Trophoblast cell (in vitro differentiated cells and primary cell): ENCODE results near the gene MRPL14.

Experiments used
- DNase-seq, 2 donors: peaks; one replicate each; pipeline ENCODE4 v3.0.0-alpha.2; 2016
- H2AFZ ChIP-seq: 2 replicates; pipeline ENCODE4 v1.6.1; 2013; ENCODE audit warnings: low read length, moderate library complexity, mild to moderate bottlenecking; ENCODE audit not compliant: insufficient read depth, poor library complexity
- H2AK5ac ChIP-seq: 2 replicates; pipeline ENCODE4 v1.6.1; 2013; ENCODE audit warnings: mild to moderate bottlenecking, low read length
- H2BK120ac ChIP-seq: 2 replicates; pipeline ENCODE4 v1.6.1; 2013; ENCODE audit warnings: low read length, mild to moderate bottlenecking, moderate library complexity; ENCODE audit not compliant: insufficient read depth, poor library complexity
- H2BK12ac ChIP-seq: 2 replicates; pipeline ENCODE4 v1.6.1; 2013; ENCODE audit warnings: mild to moderate bottlenecking, low read length, moderate library complexity
- H2BK5ac ChIP-seq: 2 replicates; pipeline ENCODE4 v1.6.1; 2013; ENCODE audit warnings: low read length, low read depth, moderate library complexity, mild to moderate bottlenecking; ENCODE audit not compliant: poor library complexity
- H3K14ac ChIP-seq: 2 replicates; pipeline ENCODE4 v1.6.1; 2013; ENCODE audit warnings: mild to moderate bottlenecking, low read length
- H3K18ac ChIP-seq: 2 replicates; pipeline ENCODE4 v1.6.1; 2013; ENCODE audit warnings: mild to moderate bottlenecking, low read length
- H3K23ac ChIP-seq: 2 replicates; pipeline ENCODE4 v1.6.1; 2013; ENCODE audit warnings: low read length
- H3K27ac ChIP-seq: 2 replicates; pipeline ENCODE4 v1.5.1; 2013; ENCODE audit warnings: low read depth, mild to moderate bottlenecking, inconsistent platforms, low read length, moderate library complexity
- H3K27me3 ChIP-seq: 2 replicates; pipeline ENCODE4 v1.6.1; 2013; ENCODE audit warnings: inconsistent platforms, mild to moderate bottlenecking, low read length, moderate library complexity; ENCODE audit not compliant: insufficient read depth
- H3K36me3 ChIP-seq, 2 experiments: 1 replicate in 1 of 2; 2 replicates in 1 of 2; pipeline ENCODE4 v1.6.1; 2013; ENCODE audit warnings: low read length in 2 of 2, mild to moderate bottlenecking in 2 of 2, moderate library complexity in 1 of 2; ENCODE audit not compliant: insufficient read depth in 2 of 2, control insufficient read depth in 1 of 2
- H3K4ac ChIP-seq: 2 replicates; pipeline ENCODE4 v1.6.1; 2013; ENCODE audit warnings: low read depth, mild to moderate bottlenecking, low read length, moderate library complexity
- H3K4me1 ChIP-seq, 2 experiments: 1 replicate in 1 of 2; 2 replicates in 1 of 2; pipeline ENCODE4 v1.6.1; 2013; ENCODE audit warnings: low read length in 2 of 2, mild to moderate bottlenecking in 2 of 2, moderate library complexity in 1 of 2; ENCODE audit not compliant: insufficient read depth in 2 of 2, control insufficient read depth in 1 of 2
- H3K4me2 ChIP-seq: 2 replicates; pipeline ENCODE4 v1.6.1; 2013; ENCODE audit warnings: inconsistent platforms, mild to moderate bottlenecking, low read length, moderate library complexity
- H3K4me3 ChIP-seq: 2 replicates; pipeline ENCODE4 v1.5.1; 2013; ENCODE audit warnings: mild to moderate bottlenecking, low read depth, low read length, inconsistent platforms
- H3K79me1 ChIP-seq: one replicate; pipeline ENCODE4 v1.6.1; 2013; ENCODE audit warnings: low read length
- H3K79me2 ChIP-seq: 2 replicates; pipeline ENCODE4 v1.6.1; 2013; ENCODE audit warnings: low read length, mild to moderate bottlenecking; ENCODE audit not compliant: control insufficient read depth, insufficient read depth, poor library complexity
- H3K9ac ChIP-seq: 2 replicates; pipeline ENCODE4 v1.6.1; 2013; ENCODE audit warnings: mild to moderate bottlenecking, low read length
- H3K9me3 ChIP-seq: 2 replicates; pipeline ENCODE4 v1.6.1; 2013; ENCODE audit warnings: low read depth, mild to moderate bottlenecking, control low read depth, inconsistent platforms, low read length; ENCODE audit not compliant: insufficient read depth
- H4K12ac ChIP-seq: 2 replicates; pipeline ENCODE4 v1.6.1; 2013; ENCODE audit warnings: low read depth, mild to moderate bottlenecking, low read length, moderate library complexity
- H4K8ac ChIP-seq: 2 replicates; pipeline ENCODE4 v1.6.1; 2013; ENCODE audit warnings: low read depth, mild to moderate bottlenecking, low read length, moderate library complexity
- H4K91ac ChIP-seq: one replicate; pipeline ENCODE4 v1.6.1; 2013; ENCODE audit warnings: low read depth, mild to moderate bottlenecking, low read length, moderate library complexity
- WGBS: extraction: QIAGEN DNeasy Blood & Tissue Kit; methylation state at CpG from one replicate; pipeline ENCODE4 v1.1.7; 2013; ENCODE audit warnings: missing lambda C conversion rate; ENCODE audit not compliant: insufficient read length, insufficient coverage; ENCODE audit errors: extremely low coverage; 5-methylcytosine and 5-hydroxymethylcytosine counted together

MRPL14 gene

GRCh38 chr6:44133003-44133931 lies 6.0 kb upstream of the MRPL14 start:
- Histone ChIP-seq H3K27me3 (no peaks in the 10 kb centered on the region), H3K79me1 (no peaks in the 10 kb centered on the region), H3K4me2 (no peak overlapping the region), H3K79me2 (peaks cover 3% of the 10 kb centered on the region), H2BK5ac (no peak overlapping the region), H4K91ac (no peak overlapping the region), H3K9ac (no peak overlapping the region), H3K4ac (no peak overlapping the region), H3K27ac (no peak overlapping the region), H3K4me1 (peaks cover 8% of the 10 kb centered on the region in 2 experiments), H3K36me3 (peaks cover 16 to 26% of the 10 kb centered on the region in 2 experiments), H3K9me3 (peaks cover 1% of the 10 kb centered on the region), H4K12ac (no peak overlapping the region), H2BK120ac (no peak overlapping the region), H3K18ac (no peak overlapping the region), H3K23ac (no peak overlapping the region), H3K14ac (no peak overlapping the region), H4K8ac (no peak overlapping the region), H3K4me3 (no peak overlapping the region), H2AFZ (no peak overlapping the region), H2BK12ac (no peak overlapping the region), H2AK5ac (no peak overlapping the region)
- no CpG with 5 or more reads among the region's 9 CpGs for WGBS
- DNase-seq = no peak

- Histone ChIP-seq H2BK12ac (no peak overlapping the region), H3K9me3 (no peaks in the 10 kb centered on the region), H3K4me1 (peaks cover 9% of the 10 kb centered on the region in 2 experiments), H3K79me2 (peaks cover 11% of the 10 kb centered on the region), H3K9ac (no peak overlapping the region), H2BK5ac (no peak overlapping the region), H3K27ac (no peak overlapping the region), H3K18ac (no peak overlapping the region), H4K12ac (no peak overlapping the region), H3K4me3 (no peak overlapping the region), H2AK5ac (no peak overlapping the region), H3K36me3 (peaks cover 16 to 26% of the 10 kb centered on the region in 2 experiments), H4K8ac (no peak overlapping the region), H2BK120ac (no peak overlapping the region), H3K27me3 (no peaks in the 10 kb centered on the region), H3K4ac (no peak overlapping the region), H3K14ac (no peak overlapping the region), H3K4me2 (no peak overlapping the region), H3K79me1 (peaks cover 5% of the 10 kb centered on the region), H2AFZ (no peak overlapping the region), H4K91ac (no peak overlapping the region), H3K23ac (no peak overlapping the region)
- no peak for DNase-seq
- no CpG with 5 or more reads among the region's 4 CpGs for WGBS
Observed at GRCh38 chr6:44132476-44132875, 5.2 kb upstream of the MRPL14 start.

DNA sequence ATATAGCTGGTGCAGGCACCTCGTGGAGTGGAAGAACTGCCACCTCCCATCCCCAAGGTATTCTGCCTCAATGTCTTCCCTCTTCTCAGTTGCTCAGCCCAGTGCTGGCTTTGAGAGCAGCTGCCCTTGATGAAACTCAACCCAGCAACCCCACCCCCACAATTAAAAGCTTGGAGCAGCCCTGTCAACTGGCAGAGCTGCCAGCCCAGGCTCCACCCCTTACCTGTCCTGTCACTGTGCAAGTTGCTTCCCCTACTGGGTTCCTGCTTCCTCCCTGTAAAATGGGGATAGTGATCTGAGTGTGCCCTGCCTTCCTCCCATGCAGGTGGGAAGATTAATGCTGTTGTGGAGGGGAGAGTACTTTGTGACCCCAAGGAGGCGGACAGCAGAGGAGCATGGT lies 4.6 kb upstream of the MRPL14 start:
- Histone ChIP-seq H3K9ac (no peak overlapping the region), H2BK5ac (no peak overlapping the region), H3K4me2 (no peak overlapping the region), H2BK12ac (no peak overlapping the region), H3K79me2 (peaks cover 13% of the 10 kb centered on the region), H3K14ac (no peak overlapping the region), H3K23ac (no peak overlapping the region), H4K8ac (no peak overlapping the region), H3K4me3 (no peak overlapping the region), H4K91ac (no peak overlapping the region), H3K4me1 (peaks cover 9% of the 10 kb centered on the region in 2 experiments), H3K79me1 (peaks cover 8% of the 10 kb centered on the region), H2AFZ (no peak overlapping the region), H4K12ac (no peak overlapping the region), H3K4ac (no peak overlapping the region), H2BK120ac (no peak overlapping the region), H3K36me3 (peaks cover 10 to 20% of the 10 kb centered on the region in 2 experiments), H3K18ac (no peak overlapping the region), H3K27ac (no peak overlapping the region), H3K27me3 (no peaks in the 10 kb centered on the region), H2AK5ac (no peak overlapping the region), H3K9me3 (no peaks in the 10 kb centered on the region)
- DNase-seq = no peak
- WGBS = no CpG with 5 or more reads among the region's 2 CpGs

DNA sequence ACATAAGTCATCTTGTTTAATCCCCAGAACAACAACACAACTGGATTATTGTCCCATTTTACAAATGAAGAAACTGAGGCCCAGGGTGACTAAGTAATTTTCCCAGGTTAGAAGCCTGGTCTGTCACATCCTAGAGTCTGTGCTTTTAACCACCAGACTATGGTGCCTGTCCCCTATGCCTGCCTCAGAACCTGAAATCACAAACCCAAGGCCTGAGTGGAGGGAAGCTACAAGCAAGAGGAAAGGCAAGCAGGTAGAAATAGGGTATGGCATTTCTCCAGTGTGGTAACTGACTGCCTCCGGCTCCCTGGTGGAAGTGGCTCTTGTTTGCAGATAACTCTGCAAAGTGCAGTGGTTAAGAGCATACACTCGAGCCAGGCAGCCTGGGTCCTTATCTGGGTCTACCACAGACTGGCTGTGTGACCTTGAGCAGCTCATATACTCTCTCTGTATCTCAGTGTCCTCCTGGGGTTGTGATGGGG lies 2.6 kb upstream of the MRPL14 start:
- Histone ChIP-seq H3K18ac (peak overlapping the region; percentile 21), H2AFZ (no peak overlapping the region), H3K79me1 (peaks cover 12% of the 10 kb centered on the region), H3K4me2 (no peak overlapping the region), H3K4me3 (no peak overlapping the region), H3K23ac (peak overlapping the region; percentile 4), H3K9me3 (no peaks in the 10 kb centered on the region), H2BK12ac (no peak overlapping the region), H3K79me2 (peaks cover 20% of the 10 kb centered on the region), H2AK5ac (no peak overlapping the region), H3K9ac (no peak overlapping the region), H2BK5ac (no peak overlapping the region), H3K4me1 (peaks cover 9 to 15% of the 10 kb centered on the region in 2 experiments), H3K27ac (no peak overlapping the region), H4K91ac (no peak overlapping the region), H3K14ac (no peak overlapping the region), H3K4ac (no peak overlapping the region), H3K27me3 (no peaks in the 10 kb centered on the region), H3K36me3 (peaks cover 6% of the 10 kb centered on the region in 2 experiments), H4K12ac (no peak overlapping the region), H2BK120ac (no peak overlapping the region), H4K8ac (no peak overlapping the region)
- no CpG with 5 or more reads among the region's 2 CpGs for WGBS
- DNase-seq = no peak
